Measurements from ENCODE around the gene RBAK.
"Not testable (repeated sequence)": the region's sequence is repeated elsewhere in the genome, so short reads cannot be mapped to it uniquely, and the experiment has no call there.

The RBAK gene

DNA sequence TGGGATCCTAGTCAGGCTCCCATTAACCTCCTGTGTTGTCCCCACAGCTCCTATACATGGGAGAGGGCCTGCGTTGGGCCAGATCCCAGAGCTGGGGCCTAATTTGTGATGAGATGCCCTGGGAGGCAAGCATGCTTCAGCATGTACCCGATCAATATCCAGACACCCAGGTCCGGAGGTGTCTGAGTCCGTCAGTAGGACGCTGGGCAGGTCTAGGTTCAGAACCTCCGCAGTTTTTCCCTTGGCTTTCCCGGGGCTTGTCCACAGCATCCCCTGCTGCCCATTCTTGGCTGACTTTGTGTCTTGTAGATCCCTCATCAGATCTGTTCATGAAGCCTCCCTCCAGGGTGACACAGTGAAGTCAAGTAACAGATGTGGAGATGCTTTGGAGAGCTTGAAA, 32.7 kb upstream of the RBAK start:
- H3K4me3 ChIP-seq (ENCODE audit: low read depth, low read length) = no peak overlapping the region
- no peak overlapping the region for H2AFZ ChIP-seq (ENCODE audit: insufficient read depth, low read length, poor library complexity)
- H3K14ac ChIP-seq (ENCODE audit: low read length) = no peak overlapping the region
- H3K9me3 ChIP-seq (ENCODE audit: insufficient read depth, low read depth, low read length) = peaks cover 10% of the 10 kb centered on the region
- H3K18ac ChIP-seq (ENCODE audit: low read length) = no peak overlapping the region
- no peak overlapping the region for H3K4me2 ChIP-seq (ENCODE audit: low read length)
- H3K9ac ChIP-seq (ENCODE audit: low read length) = no peak overlapping the region
- no peak overlapping the region for H4K91ac ChIP-seq (ENCODE audit: low read depth, low read length)
- no CpG with 5 or more reads among the region's 7 CpGs for WGBS (ENCODE audit: extremely low coverage, insufficient coverage, insufficient read length)
- H3K79me1 ChIP-seq (ENCODE audit: low read length) = no peaks in the 10 kb centered on the region
- no peaks in the 10 kb centered on the region for H3K79me2 ChIP-seq (ENCODE audit: control insufficient read depth, insufficient read depth, low read length, poor library complexity)
- DNase-seq = no peak
- no peak overlapping the region for H2BK120ac ChIP-seq (ENCODE audit: insufficient read depth, low read length, poor library complexity)
- no peaks in the 10 kb centered on the region for H3K27me3 ChIP-seq (ENCODE audit: insufficient read depth, low read length)
- H3K36me3 ChIP-seq (ENCODE audit: control insufficient read depth in 1 of 2, insufficient read depth in 2 of 2, low read length in 2 of 2) = peaks cover 0 to 5% of the 10 kb centered on the region in 2 experiments
- no peak overlapping the region for H4K8ac ChIP-seq (ENCODE audit: low read depth, low read length)
- no peak overlapping the region for H2AK5ac ChIP-seq (ENCODE audit: low read length)
- H2BK5ac ChIP-seq (ENCODE audit: low read depth, low read length, poor library complexity) = no peak overlapping the region
- no peaks in the 10 kb centered on the region for H3K4me1 ChIP-seq (ENCODE audit: control insufficient read depth in 1 of 2, insufficient read depth in 2 of 2, low read length in 2 of 2)
- H3K23ac ChIP-seq (ENCODE audit: low read length) = no peak overlapping the region
- no peak overlapping the region for H2BK12ac ChIP-seq (ENCODE audit: low read length)
- H4K12ac ChIP-seq (ENCODE audit: low read depth, low read length) = no peak overlapping the region
- no peak overlapping the region for H3K27ac ChIP-seq (ENCODE audit: low read depth, low read length)
- no peak overlapping the region for H3K4ac ChIP-seq (ENCODE audit: low read depth, low read length)

DNA sequence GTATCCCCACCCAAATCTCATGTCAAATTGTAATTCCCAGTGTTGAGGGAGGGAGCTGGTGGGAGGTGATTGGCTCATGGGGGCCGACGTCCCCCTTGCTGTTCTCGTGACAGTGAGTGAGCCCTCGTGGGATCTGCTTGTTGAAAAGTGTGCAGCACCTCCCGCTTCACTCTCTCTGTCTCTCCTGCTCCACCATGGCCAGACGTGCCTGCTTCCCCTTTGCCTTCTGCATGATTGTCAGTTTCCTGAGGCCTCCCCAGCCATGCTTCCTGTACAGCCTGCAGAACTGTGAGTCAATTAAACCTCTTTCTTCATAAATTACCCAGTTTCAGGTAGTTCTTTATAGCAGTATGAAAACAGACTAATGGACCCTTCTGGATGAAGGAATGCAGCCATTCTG, 29.7 kb upstream of the RBAK start:
- H4K12ac ChIP-seq (ENCODE audit: low read depth, low read length); H3K14ac ChIP-seq (ENCODE audit: low read length); H2AK5ac ChIP-seq (ENCODE audit: low read length); H3K27me3 ChIP-seq (ENCODE audit: insufficient read depth, low read length); H3K18ac ChIP-seq (ENCODE audit: low read length); H3K23ac ChIP-seq (ENCODE audit: low read length); H3K79me2 ChIP-seq (ENCODE audit: control insufficient read depth, insufficient read depth, low read length, poor library complexity); H2AFZ ChIP-seq (ENCODE audit: insufficient read depth, low read length, poor library complexity); H2BK5ac ChIP-seq (ENCODE audit: low read depth, low read length, poor library complexity); H3K27ac ChIP-seq (ENCODE audit: low read depth, low read length); H3K4me1 ChIP-seq (ENCODE audit: control insufficient read depth in 1 of 2, insufficient read depth in 2 of 2, low read length in 2 of 2); H2BK12ac ChIP-seq (ENCODE audit: low read length); H3K4me2 ChIP-seq (ENCODE audit: low read length); H3K4me3 ChIP-seq (ENCODE audit: low read depth, low read length); H3K9ac ChIP-seq (ENCODE audit: low read length); H4K91ac ChIP-seq (ENCODE audit: low read depth, low read length); H3K79me1 ChIP-seq (ENCODE audit: low read length); H3K4ac ChIP-seq (ENCODE audit: low read depth, low read length); H2BK120ac ChIP-seq (ENCODE audit: insufficient read depth, low read length, poor library complexity); DNase-seq; H4K8ac ChIP-seq (ENCODE audit: low read depth, low read length): not testable (repeated sequence)
- H3K9me3 ChIP-seq (ENCODE audit: insufficient read depth, low read depth, low read length) = peaks cover 21% of the 10 kb centered on the region
- peaks cover 8 to 11% of the 10 kb centered on the region in 2 experiments for H3K36me3 ChIP-seq (ENCODE audit: control insufficient read depth in 1 of 2, insufficient read depth in 2 of 2, low read length in 2 of 2)
- WGBS (ENCODE audit: extremely low coverage, insufficient coverage, insufficient read length) = no CpG with 5 or more reads among the region's 6 CpGs

DNA sequence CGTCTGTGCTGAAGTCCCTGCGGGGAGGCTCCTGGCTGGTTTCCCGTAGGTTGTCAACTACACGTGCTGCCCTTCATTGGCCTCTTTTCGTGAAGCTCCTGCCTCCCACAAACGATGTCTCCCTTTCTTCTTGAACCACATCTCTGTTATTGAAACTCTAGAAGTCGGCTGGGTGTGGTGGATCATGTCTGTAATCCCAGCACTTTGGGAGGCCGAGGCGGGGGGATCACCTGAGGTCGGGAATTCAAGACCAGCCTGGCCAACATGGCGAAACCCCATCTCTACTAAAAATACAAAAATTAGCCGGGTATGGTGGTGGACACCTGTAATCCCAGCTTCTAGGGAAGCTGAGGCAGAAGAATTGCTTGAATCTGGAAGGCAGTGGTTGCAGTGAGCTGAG, 28.0 kb upstream of the RBAK start:
- H3K79me1 ChIP-seq (ENCODE audit: low read length); H3K23ac ChIP-seq (ENCODE audit: low read length); H4K91ac ChIP-seq (ENCODE audit: low read depth, low read length); H3K4ac ChIP-seq (ENCODE audit: low read depth, low read length); H3K79me2 ChIP-seq (ENCODE audit: control insufficient read depth, insufficient read depth, low read length, poor library complexity); H2BK120ac ChIP-seq (ENCODE audit: insufficient read depth, low read length, poor library complexity); H4K12ac ChIP-seq (ENCODE audit: low read depth, low read length); DNase-seq; H3K27ac ChIP-seq (ENCODE audit: low read depth, low read length); H3K14ac ChIP-seq (ENCODE audit: low read length); H3K4me2 ChIP-seq (ENCODE audit: low read length); H2AK5ac ChIP-seq (ENCODE audit: low read length); H2AFZ ChIP-seq (ENCODE audit: insufficient read depth, low read length, poor library complexity); H3K27me3 ChIP-seq (ENCODE audit: insufficient read depth, low read length); H2BK12ac ChIP-seq (ENCODE audit: low read length); H3K4me3 ChIP-seq (ENCODE audit: low read depth, low read length); H4K8ac ChIP-seq (ENCODE audit: low read depth, low read length); H2BK5ac ChIP-seq (ENCODE audit: low read depth, low read length, poor library complexity); H3K9ac ChIP-seq (ENCODE audit: low read length); H3K4me1 ChIP-seq (ENCODE audit: control insufficient read depth in 1 of 2, insufficient read depth in 2 of 2, low read length in 2 of 2); H3K18ac ChIP-seq (ENCODE audit: low read length): not testable (repeated sequence)
- no CpG with 5 or more reads among the region's 12 CpGs for whole genome bisulfite sequencing (ENCODE audit: extremely low coverage, insufficient coverage, insufficient read length)
- H3K36me3 ChIP-seq (ENCODE audit: control insufficient read depth in 1 of 2, insufficient read depth in 2 of 2, low read length in 2 of 2) = peaks cover 8 to 11% of the 10 kb centered on the region in 2 experiments
- H3K9me3 ChIP-seq (ENCODE audit: insufficient read depth, low read depth, low read length) = peaks cover 14% of the 10 kb centered on the region

DNA sequence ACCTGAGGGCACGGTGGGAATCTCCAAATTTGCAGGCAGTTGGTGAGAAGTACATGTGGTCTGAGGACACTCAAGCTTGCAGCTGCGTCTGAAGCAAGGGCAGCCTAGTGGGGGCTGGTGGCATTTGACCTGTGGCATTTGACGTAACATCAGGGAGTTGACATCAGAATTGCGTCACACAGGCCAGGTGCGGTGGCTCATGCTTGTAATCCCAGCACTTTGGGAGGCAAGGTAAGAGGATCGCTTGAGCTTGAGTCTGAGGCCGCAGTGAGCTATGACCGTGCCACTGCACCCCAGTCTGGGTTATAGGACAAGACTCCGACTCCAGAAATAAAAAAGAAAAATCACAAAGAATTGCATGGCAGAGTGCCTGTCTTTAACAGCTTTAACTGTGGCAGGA, 25.6 kb upstream of the RBAK start:
- WGBS (ENCODE audit: extremely low coverage, insufficient coverage, insufficient read length) = no CpG with 5 or more reads among the region's 9 CpGs
- no peaks in the 10 kb centered on the region for H3K27me3 ChIP-seq (ENCODE audit: insufficient read depth, low read length)

More for the DNA sequence above, 25.6 kb upstream of the RBAK start:
- Histone ChIP-seq H3K9me3 (ENCODE audit: insufficient read depth, low read depth, low read length) (peaks cover 11% of the 10 kb centered on the region), H2BK12ac (ENCODE audit: low read length) (no peak overlapping the region), H3K4ac (ENCODE audit: low read depth, low read length) (no peak overlapping the region), H3K27ac (ENCODE audit: low read depth, low read length) (no peak overlapping the region), H3K36me3 (ENCODE audit: control insufficient read depth in 1 of 2, insufficient read depth in 2 of 2, low read length in 2 of 2) (peaks cover 8 to 11% of the 10 kb centered on the region in 2 experiments), H3K4me1 (ENCODE audit: control insufficient read depth in 1 of 2, insufficient read depth in 2 of 2, low read length in 2 of 2) (no peaks in the 10 kb centered on the region), H2BK5ac (ENCODE audit: low read depth, low read length, poor library complexity) (no peak overlapping the region), H3K9ac (ENCODE audit: low read length) (no peak overlapping the region), H2AK5ac (ENCODE audit: low read length) (no peak overlapping the region), H4K91ac (ENCODE audit: low read depth, low read length) (no peak overlapping the region), H3K4me2 (ENCODE audit: low read length) (no peak overlapping the region), H3K14ac (ENCODE audit: low read length) (no peak overlapping the region), H3K79me1 (ENCODE audit: low read length) (no peaks in the 10 kb centered on the region), H4K12ac (ENCODE audit: low read depth, low read length) (no peak overlapping the region), H3K79me2 (ENCODE audit: control insufficient read depth, insufficient read depth, low read length, poor library complexity) (no peaks in the 10 kb centered on the region), H2AFZ (ENCODE audit: insufficient read depth, low read length, poor library complexity) (no peak overlapping the region), H2BK120ac (ENCODE audit: insufficient read depth, low read length, poor library complexity) (no peak overlapping the region), H3K18ac (ENCODE audit: low read length) (no peak overlapping the region), H3K23ac (ENCODE audit: low read length) (no peak overlapping the region), H3K4me3 (ENCODE audit: low read depth, low read length) (no peak overlapping the region), H4K8ac (ENCODE audit: low read depth, low read length) (no peak overlapping the region)
- DNase-seq = peak in 1 of 2 donors; percentile 2
